Measurements from ENCODE around the gene CLDN9. TPM values are rescaled to one million over a fixed set of nuclear protein-coding genes. Genes with fewer than 3 reads are reported as not detected.

The CLDN9 gene
- total RNA-seq, 1 donor from 2014 or later = 0.14 TPM

DNA sequence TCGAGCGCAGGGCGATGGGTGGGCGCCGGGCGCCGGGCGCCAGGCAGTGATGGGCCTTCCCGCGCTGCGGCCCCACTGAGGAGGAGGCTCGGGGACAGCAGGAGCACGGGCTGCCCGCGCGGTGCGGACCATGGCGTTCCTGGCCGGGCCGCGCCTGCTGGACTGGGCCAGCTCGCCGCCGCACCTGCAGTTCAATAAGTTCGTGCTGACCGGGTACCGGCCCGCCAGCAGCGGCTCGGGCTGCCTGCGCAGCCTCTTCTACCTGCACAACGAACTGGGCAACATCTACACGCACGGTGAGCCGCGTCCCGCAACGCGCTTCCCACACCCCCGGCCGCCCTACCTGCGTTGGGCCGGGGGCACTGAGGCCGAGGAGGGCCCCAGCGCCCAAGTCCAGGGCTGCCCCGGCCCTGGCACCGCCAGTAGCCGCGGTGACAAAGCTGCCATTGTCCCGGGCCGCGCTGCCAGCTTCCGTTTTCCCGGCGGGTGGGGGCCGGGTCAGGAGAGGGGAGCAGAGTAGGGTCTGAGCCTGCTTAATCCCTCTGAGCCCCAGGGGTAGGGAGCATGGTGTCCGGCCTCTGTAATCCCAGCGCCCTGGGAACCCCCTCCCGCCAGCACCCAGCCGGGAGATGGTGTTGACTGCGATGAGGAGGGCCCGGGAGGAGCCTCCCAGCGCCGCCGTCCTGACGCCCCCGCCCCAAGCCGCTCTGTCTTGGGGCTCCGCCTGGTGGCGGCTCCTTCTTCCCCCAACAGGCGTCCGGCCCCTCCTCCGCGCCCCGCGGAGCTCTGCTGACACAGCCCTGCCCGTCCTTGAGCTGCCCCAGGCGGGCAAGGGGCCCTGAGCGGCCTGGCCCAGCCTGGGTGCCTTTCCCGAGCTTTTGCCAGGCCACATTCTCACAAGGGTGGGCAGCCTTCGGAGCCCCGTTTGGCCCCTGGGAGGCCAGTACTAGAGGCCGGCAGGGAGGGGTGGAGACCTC, 42.9 kb upstream of the CLDN9 start:
- H3K9me3 Mint-ChIP-seq = no peaks in the 10 kb centered on the region
- peaks cover 15% of the 10 kb centered on the region for H3K27me3 Mint-ChIP-seq (ENCODE audit: low read depth)
- H3K4me3 Mint-ChIP-seq (ENCODE audit: low read depth) = peak overlapping the region; percentile 76
- H3K36me3 Mint-ChIP-seq (ENCODE audit: low read depth) = peaks cover 23% of the 10 kb centered on the region
- H3K27ac Mint-ChIP-seq = peak overlapping the region; percentile 22
- H3K4me1 Mint-ChIP-seq (ENCODE audit: low read depth) = peaks cover 21% of the 10 kb centered on the region
- intact Hi-C loops (cut with micrococcal nuclease) = loop anchor here (2.0 kb wide), 2 partner anchors 13 to 65 kb away; no protein-coding TSS in a partner anchor
- peak; percentile 80 for DNase-seq (ENCODE audit: low spot score)

DNA sequence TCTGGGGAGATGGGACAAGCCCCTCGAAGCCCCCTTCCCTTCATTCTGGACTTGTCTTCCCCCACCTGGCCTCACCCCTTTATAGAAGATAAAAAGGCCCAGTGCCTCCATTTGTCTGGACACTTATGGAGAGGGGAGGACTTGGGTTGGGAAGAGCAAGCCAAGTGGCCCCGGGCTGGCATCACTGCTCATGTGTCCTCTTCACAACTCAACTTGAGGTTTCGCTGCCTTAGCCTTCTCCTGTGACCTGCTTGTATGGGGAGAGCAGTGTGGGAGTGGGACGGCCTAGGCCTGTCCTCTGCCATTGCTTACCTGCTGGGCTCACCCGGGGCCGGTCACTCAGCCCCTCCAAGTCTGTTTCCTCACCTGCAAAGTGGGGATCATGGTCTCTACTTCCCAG, 42.2 kb upstream of the CLDN9 start:
- Mint-ChIP-seq H3K36me3 (ENCODE audit: low read depth) (peaks cover 23% of the 10 kb centered on the region), H3K4me3 (ENCODE audit: low read depth) (peak overlapping the region; percentile 76), H3K27me3 (ENCODE audit: low read depth) (peaks cover 11% of the 10 kb centered on the region), H3K27ac (no peak overlapping the region), H3K4me1 (ENCODE audit: low read depth) (peaks cover 21% of the 10 kb centered on the region), H3K9me3 (no peaks in the 10 kb centered on the region)
- intact Hi-C loops (cut with micrococcal nuclease) = no loop called here
- DNase-seq (ENCODE audit: low spot score) = no peak

DNA sequence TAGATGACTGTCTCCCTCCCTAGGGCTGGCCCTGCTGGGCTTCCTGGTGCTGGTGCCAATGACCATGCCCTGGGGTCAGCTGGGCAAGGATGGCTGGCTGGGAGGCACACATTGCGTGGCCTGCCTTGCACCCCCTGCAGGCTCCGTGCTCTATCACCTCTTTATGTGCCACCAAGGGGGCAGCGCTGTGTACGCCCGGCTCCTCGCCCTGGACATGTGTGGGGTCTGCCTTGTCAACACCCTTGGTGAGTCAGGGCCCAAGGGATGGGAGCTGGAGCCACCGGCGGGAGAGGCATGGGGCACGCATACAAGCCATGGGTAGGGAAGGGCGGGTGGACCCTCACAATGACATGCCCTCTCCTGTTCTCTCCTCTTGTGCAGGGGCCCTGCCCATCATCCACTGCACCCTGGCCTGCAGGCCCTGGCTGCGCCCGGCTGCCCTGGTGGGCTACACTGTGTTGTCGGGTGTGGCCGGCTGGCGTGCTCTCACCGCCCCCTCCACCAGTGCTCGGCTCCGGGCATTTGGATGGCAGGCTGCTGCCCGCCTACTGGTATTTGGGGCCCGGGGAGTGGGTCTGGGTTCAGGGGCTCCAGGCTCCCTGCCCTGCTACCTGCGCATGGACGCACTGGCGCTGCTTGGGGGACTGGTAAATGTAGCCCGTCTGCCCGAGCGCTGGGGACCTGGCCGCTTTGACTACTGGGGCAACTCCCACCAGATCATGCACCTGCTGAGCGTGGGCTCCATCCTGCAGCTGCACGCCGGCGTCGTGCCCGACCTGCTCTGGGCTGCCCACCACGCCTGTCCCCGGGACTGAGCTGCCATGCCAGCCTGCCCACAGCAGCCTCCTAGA, 41.4 kb upstream of the CLDN9 start:
- H3K9me3 Mint-ChIP-seq = no peaks in the 10 kb centered on the region
- H3K36me3 Mint-ChIP-seq (ENCODE audit: low read depth) = peaks cover 30% of the 10 kb centered on the region
- intact Hi-C loops (cut with micrococcal nuclease) = no loop called here
- no peak overlapping the region for H3K27ac Mint-ChIP-seq
- peaks cover 18% of the 10 kb centered on the region for H3K4me1 Mint-ChIP-seq (ENCODE audit: low read depth)
- H3K4me3 Mint-ChIP-seq (ENCODE audit: low read depth) = peak overlapping the region; percentile 76
- peaks cover 9% of the 10 kb centered on the region for H3K27me3 Mint-ChIP-seq (ENCODE audit: low read depth)
- DNase-seq (ENCODE audit: low spot score) = no peak

- peak overlapping the region; percentile 45 for H3K27ac Mint-ChIP-seq
- H3K4me1 Mint-ChIP-seq (ENCODE audit: low read depth) = peaks cover 18% of the 10 kb centered on the region
- H3K36me3 Mint-ChIP-seq (ENCODE audit: low read depth) = peaks cover 33% of the 10 kb centered on the region
- intact Hi-C loops (cut with micrococcal nuclease) = no loop called here
- no peak for DNase-seq (ENCODE audit: low spot score)
- H3K27me3 Mint-ChIP-seq (ENCODE audit: low read depth) = peaks cover 8% of the 10 kb centered on the region
- H3K4me3 Mint-ChIP-seq (ENCODE audit: low read depth) = peak overlapping the region; percentile 55
- no peaks in the 10 kb centered on the region for H3K9me3 Mint-ChIP-seq
These were observed 40.5 kb upstream of the CLDN9 start for GRCh38 chr16:2971985-2972784.

GRCh38 chr16:2973093-2973492, 39.6 kb upstream of the CLDN9 start:
- H3K27ac Mint-ChIP-seq = no peak overlapping the region
- H3K4me1 Mint-ChIP-seq (ENCODE audit: low read depth) = peaks cover 17% of the 10 kb centered on the region
- H3K9me3 Mint-ChIP-seq = no peaks in the 10 kb centered on the region
- no peak for DNase-seq (ENCODE audit: low spot score)
- peaks cover 5% of the 10 kb centered on the region for H3K27me3 Mint-ChIP-seq (ENCODE audit: low read depth)
- intact Hi-C loops (cut with micrococcal nuclease) = no loop called here
- H3K36me3 Mint-ChIP-seq (ENCODE audit: low read depth) = peaks cover 39% of the 10 kb centered on the region
- no peak overlapping the region for H3K4me3 Mint-ChIP-seq (ENCODE audit: low read depth)

DNA sequence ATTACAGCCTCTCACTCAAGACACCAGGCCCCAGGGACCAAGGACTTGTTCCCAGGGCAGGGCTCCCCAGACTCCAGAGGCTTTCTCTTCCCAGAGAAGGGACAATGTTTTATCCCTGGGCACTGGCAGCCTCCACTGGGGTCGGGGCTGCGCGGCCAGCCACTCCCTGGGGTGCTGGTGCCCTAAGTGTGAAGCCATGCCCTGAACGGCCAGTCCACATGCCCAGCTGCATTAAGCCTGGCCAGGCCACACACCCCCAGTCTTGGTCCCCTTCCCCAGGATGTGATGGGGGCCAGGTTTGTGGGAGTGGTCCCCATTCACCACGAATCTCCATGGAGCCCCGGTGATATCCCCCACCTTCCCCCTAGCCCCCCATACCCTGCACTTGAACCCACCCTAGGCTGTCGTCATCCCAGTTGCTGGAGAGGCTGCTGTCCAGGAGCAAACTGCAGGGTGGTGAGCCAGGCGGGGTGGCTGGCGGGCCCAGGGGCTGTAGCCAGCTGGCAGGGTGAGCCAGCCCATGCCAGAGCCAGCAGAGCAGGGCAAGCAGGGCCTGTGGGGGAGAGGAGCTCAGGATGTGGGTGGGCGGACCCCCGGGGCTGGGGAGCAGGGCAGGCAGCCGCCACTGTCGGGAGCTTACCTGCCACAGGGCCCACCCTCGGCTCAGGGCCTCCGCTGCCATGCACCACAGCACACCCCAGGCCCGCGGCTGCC, 39.0 kb upstream of the CLDN9 start:
- Mint-ChIP-seq H3K9me3 (no peaks in the 10 kb centered on the region), H3K4me3 (ENCODE audit: low read depth) (no peak overlapping the region), H3K36me3 (ENCODE audit: low read depth) (peaks cover 38% of the 10 kb centered on the region), H3K27me3 (ENCODE audit: low read depth) (no peaks in the 10 kb centered on the region), H3K27ac (no peak overlapping the region), H3K4me1 (ENCODE audit: low read depth) (peaks cover 12% of the 10 kb centered on the region)
- DNase-seq (ENCODE audit: low spot score) = no peak
- intact Hi-C loops (cut with micrococcal nuclease) = no loop called here

- no peak for DNase-seq (ENCODE audit: low spot score)
- H3K27ac Mint-ChIP-seq = no peak overlapping the region
- intact Hi-C loops (cut with micrococcal nuclease) = no loop called here
- peaks cover 41% of the 10 kb centered on the region for H3K36me3 Mint-ChIP-seq (ENCODE audit: low read depth)
- H3K4me3 Mint-ChIP-seq (ENCODE audit: low read depth) = no peak overlapping the region
- H3K9me3 Mint-ChIP-seq = no peaks in the 10 kb centered on the region
- peaks cover 12% of the 10 kb centered on the region for H3K4me1 Mint-ChIP-seq (ENCODE audit: low read depth)
- H3K27me3 Mint-ChIP-seq (ENCODE audit: low read depth) = no peaks in the 10 kb centered on the region
These were observed 38.2 kb upstream of the CLDN9 start for GRCh38 chr16:2974319-2975056.

DNA sequence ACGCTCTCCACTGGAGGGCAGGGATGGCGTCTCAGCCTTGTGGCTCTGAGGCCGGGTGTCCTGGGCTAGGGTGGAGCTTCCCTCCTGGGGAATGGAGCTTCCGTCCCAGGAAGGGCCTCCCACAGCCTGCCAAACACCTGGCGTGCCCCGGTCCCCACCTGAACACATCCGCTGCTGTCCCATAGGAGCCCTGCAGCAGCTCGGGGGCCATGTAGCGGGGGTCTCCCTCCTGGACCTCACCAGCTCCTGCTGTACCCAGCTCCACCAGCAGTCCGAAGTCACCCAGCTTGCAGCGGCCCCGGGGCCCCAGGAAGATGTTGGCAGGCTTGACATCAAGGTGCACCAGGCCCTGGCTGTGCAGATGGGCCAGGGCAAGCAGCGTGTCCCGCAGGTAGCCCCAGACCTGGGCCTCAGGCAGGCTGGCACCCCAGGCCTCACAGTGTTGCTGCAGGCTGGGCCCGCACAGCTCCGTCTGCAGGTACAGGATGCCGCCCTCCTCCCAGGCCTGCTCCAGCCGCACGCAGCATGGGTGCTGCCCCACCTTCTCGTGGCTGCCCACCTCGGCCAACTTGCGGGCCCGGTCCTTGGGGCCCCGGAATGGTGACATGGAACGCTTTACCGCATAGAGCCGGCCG, 37.4 kb upstream of the CLDN9 start:
- H3K4me1 Mint-ChIP-seq (ENCODE audit: low read depth) = peaks cover 11% of the 10 kb centered on the region
- no peak overlapping the region for H3K27ac Mint-ChIP-seq
- no peak for DNase-seq (ENCODE audit: low spot score)
- no peaks in the 10 kb centered on the region for H3K27me3 Mint-ChIP-seq (ENCODE audit: low read depth)
- H3K9me3 Mint-ChIP-seq = no peaks in the 10 kb centered on the region
- H3K4me3 Mint-ChIP-seq (ENCODE audit: low read depth) = no peak overlapping the region
- intact Hi-C loops (cut with micrococcal nuclease) = no loop called here
- peaks cover 41% of the 10 kb centered on the region for H3K36me3 Mint-ChIP-seq (ENCODE audit: low read depth)

GRCh38 chr16:2976201-2976600, 36.5 kb upstream of the CLDN9 start:
- Mint-ChIP-seq H3K27ac (no peak overlapping the region), H3K9me3 (no peaks in the 10 kb centered on the region), H3K36me3 (ENCODE audit: low read depth) (peaks cover 33% of the 10 kb centered on the region), H3K27me3 (ENCODE audit: low read depth) (no peaks in the 10 kb centered on the region), H3K4me1 (ENCODE audit: low read depth) (peaks cover 5% of the 10 kb centered on the region), H3K4me3 (ENCODE audit: low read depth) (no peak overlapping the region)
- intact Hi-C loops (cut with micrococcal nuclease) = no loop called here
- DNase-seq (ENCODE audit: low spot score) = no peak

GRCh38 chr16:2976673-2977072, 36.0 kb upstream of the CLDN9 start:
- H3K4me3 Mint-ChIP-seq (ENCODE audit: low read depth) = no peak overlapping the region
- DNase-seq (ENCODE audit: low spot score) = no peak
- intact Hi-C loops (cut with micrococcal nuclease) = no loop called here

GRCh38 chr16:2977440-2977839, 35.3 kb upstream of the CLDN9 start:
- no peak overlapping the region for H3K27ac Mint-ChIP-seq
- H3K4me3 Mint-ChIP-seq (ENCODE audit: low read depth) = no peak overlapping the region
- no peaks in the 10 kb centered on the region for H3K27me3 Mint-ChIP-seq (ENCODE audit: low read depth)
- intact Hi-C loops (cut with micrococcal nuclease) = no loop called here
- no peak for DNase-seq (ENCODE audit: low spot score)
- peaks cover 24% of the 10 kb centered on the region for H3K36me3 Mint-ChIP-seq (ENCODE audit: low read depth)
- H3K4me1 Mint-ChIP-seq (ENCODE audit: low read depth) = peaks cover 9% of the 10 kb centered on the region
- no peaks in the 10 kb centered on the region for H3K9me3 Mint-ChIP-seq

More at GRCh38 chr16:2976673-2977072, 36.0 kb upstream of the CLDN9 start:
- H3K27ac Mint-ChIP-seq = no peak overlapping the region
- H3K9me3 Mint-ChIP-seq = no peaks in the 10 kb centered on the region
- peaks cover 32% of the 10 kb centered on the region for H3K36me3 Mint-ChIP-seq (ENCODE audit: low read depth)
- H3K4me1 Mint-ChIP-seq (ENCODE audit: low read depth) = peaks cover 7% of the 10 kb centered on the region
- no peaks in the 10 kb centered on the region for H3K27me3 Mint-ChIP-seq (ENCODE audit: low read depth)
